Activated CD4-positive, alpha-beta T cell treated with anti-CD3 and anti-CD28 coated beads, Interleukin-2, amount 10 ng/mL, durations not matched to agents 24 days and 14 days (primary cell): ENCODE measurements around the gene HIC1. TPM values are rescaled to one million over a fixed set of nuclear protein-coding genes. Genes with fewer than 3 reads are reported as not detected.
"Not testable (repeated sequence)": the region's sequence is repeated elsewhere in the genome, so short reads cannot be mapped to it uniquely, and the experiment has no call there.

ENCODE experiments used
- DNase-seq: peaks from one replicate; pipeline ENCODE4 v3.0.0; 2022
- H3K27ac Mint-ChIP-seq: one replicate; pipeline ENCODE4 v1.8.0; 2022; ENCODE audit warnings: mild to moderate bottlenecking, mixed read lengths
- H3K27me3 Mint-ChIP-seq: one replicate; pipeline ENCODE4 v1.8.0; 2022; ENCODE audit warnings: mixed read lengths
- H3K36me3 Mint-ChIP-seq: one replicate; pipeline ENCODE4 v1.8.0; 2022; ENCODE audit warnings: low read depth, mild to moderate bottlenecking, mixed read lengths
- H3K4me1 Mint-ChIP-seq: one replicate; pipeline ENCODE4 v1.8.0; 2021; ENCODE audit warnings: mixed read lengths
- H3K4me3 Mint-ChIP-seq: one replicate; pipeline ENCODE4 v1.8.0; 2022; ENCODE audit warnings: mild to moderate bottlenecking, moderate library complexity, mixed read lengths
- H3K9me3 Mint-ChIP-seq: one replicate; pipeline ENCODE4 v1.8.0; 2021; ENCODE audit warnings: mixed read lengths
- intact Hi-C: fragments of 100-400 bp; cut with micrococcal nuclease; formaldehyde crosslinking; loops from one replicate; pipeline ENCODE4 v1.15.1; 2023
- total RNA-seq: library from RNA; stranded (reverse); gene quantifications from 2 replicates; pipeline ENCODE4 v1.2.3, GENCODE V29; 2022

Gene HIC1
- total RNA-seq: 49.4 and 51.6 TPM in 2 replicates

- peaks cover 10% of the 10 kb centered on the region for H3K36me3 Mint-ChIP-seq
- H3K4me3 Mint-ChIP-seq: peak within 1 kb of the TSS; percentile 86
- intact Hi-C loops: loop anchor here (1.0 to 2.0 kb wide), 8 partner anchors 16 to 346 kb away; partner anchors contain the start of genes MNT, SGSM2, SMG6 and SRR
- peaks cover 22% of the 10 kb centered on the region for H3K4me1 Mint-ChIP-seq
- H3K27me3 Mint-ChIP-seq: peaks cover 9% of the 10 kb centered on the region
- H3K27ac Mint-ChIP-seq: peak within 1 kb of the TSS; percentile 88
- H3K9me3 Mint-ChIP-seq: no peaks in the 10 kb centered on the region
- peak; percentile 96 for DNase-seq
These were observed at the start of gene HIC1 for GRCh38 chr17:2054512-2055291. Gene HIC1, plus strand, starts transcription at chr17:2055103. Its CDS starts 1,588 bp downstream, at chr17:2056691.

DNA sequence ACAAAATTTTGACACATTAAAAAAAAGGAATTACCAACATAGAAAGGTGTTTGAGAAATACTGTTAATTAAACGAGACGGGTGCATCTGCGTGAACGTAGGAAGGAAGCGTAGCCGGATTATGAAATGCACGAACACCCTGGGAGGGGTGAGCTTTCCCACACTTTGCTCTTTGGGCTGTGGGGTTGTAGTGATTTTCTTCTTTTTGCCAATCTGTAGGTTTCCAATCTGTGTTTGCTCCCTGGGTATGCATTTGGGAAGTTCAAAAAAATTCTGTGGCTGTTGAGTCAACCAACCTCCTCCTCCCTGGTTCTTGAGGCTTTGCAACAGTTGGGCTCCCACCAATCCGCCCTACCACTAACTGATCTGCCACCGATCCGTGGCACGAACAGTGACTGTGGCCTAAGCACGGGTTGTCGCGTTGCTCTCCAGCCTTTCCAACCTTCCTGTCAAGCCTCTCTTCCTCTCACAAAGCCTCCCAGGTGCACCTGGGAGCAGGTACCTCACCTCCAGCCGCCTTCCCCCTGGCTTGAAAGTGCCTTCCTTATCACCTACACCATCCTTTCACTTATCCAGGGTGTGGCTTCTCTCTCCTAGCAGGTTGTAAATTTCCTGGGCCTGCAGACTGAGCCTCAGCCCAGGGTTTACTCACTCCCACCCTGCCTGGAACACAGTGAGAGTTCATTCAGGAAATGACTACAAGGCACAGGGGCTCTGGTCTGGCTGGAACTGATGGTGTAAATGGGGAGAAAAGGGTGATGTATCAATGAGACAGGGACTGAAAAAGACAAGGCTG is 46.4 kb upstream of the HIC1 start:
- Mint-ChIP-seq H3K9me3 (no peaks in the 10 kb centered on the region), H3K27me3 (peaks cover 11% of the 10 kb centered on the region), H3K4me1 (no peaks in the 10 kb centered on the region), H3K36me3 (no peaks in the 10 kb centered on the region), H3K27ac (no peak overlapping the region), H3K4me3 (no peak overlapping the region)
- intact Hi-C loops: no loop called here
- DNase-seq: no peak

GRCh38 chr17:2009737-2010136 is 45.2 kb upstream of the HIC1 start:
- Mint-ChIP-seq H3K4me1 (no peaks in the 10 kb centered on the region), H3K4me3 (no peak overlapping the region), H3K9me3 (no peaks in the 10 kb centered on the region), H3K36me3 (no peaks in the 10 kb centered on the region), H3K27ac (no peak overlapping the region), H3K27me3 (peaks cover 11% of the 10 kb centered on the region)
- intact Hi-C loops: no loop called here
- DNase-seq: no peak

GRCh38 chr17:2011411-2012371 is 43.2 kb upstream of the HIC1 start:
- Mint-ChIP-seq H3K36me3 (no peaks in the 10 kb centered on the region), H3K4me3 (no peak overlapping the region), H3K27me3 (peaks cover 11% of the 10 kb centered on the region), H3K27ac (no peak overlapping the region), H3K9me3 (no peaks in the 10 kb centered on the region), H3K4me1 (no peaks in the 10 kb centered on the region)
- intact Hi-C loops: no loop called here
- DNase-seq: no peak

DNA sequence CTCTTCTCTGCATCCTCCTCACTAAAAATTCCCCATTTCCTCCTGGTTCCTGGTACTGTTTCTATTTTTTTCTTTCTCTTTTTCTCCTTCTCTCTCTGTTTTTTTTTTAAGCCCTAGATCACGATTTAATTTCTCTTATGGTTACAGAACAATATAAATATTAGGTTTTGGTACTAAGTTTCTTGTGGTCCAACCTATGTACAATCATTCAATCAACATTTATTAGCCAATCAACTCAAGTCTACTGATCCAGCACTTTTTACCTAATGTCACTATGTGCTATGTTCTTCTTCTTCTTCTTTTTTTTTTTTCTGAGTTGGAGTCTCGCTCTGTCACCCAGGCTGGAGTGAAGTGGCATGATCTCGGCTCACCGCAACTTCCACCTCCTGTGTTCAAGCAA is 42.4 kb upstream of the HIC1 start:
- Mint-ChIP-seq H3K27ac (no peak overlapping the region), H3K9me3 (no peaks in the 10 kb centered on the region), H3K27me3 (peaks cover 11% of the 10 kb centered on the region), H3K36me3 (no peaks in the 10 kb centered on the region), H3K4me1 (no peaks in the 10 kb centered on the region), H3K4me3 (no peak overlapping the region)
- intact Hi-C loops: no loop called here
- DNase-seq: no peak

- H3K4me3 Mint-ChIP-seq, H3K36me3 Mint-ChIP-seq, H3K9me3 Mint-ChIP-seq, H3K27ac Mint-ChIP-seq, H3K4me1 Mint-ChIP-seq, intact Hi-C loops, DNase-seq: not testable (repeated sequence)
- peaks cover 12% of the 10 kb centered on the region for H3K27me3 Mint-ChIP-seq
These were observed 41.5 kb upstream of the HIC1 start for GRCh38 chr17:2013220-2013993.

- H3K36me3 Mint-ChIP-seq: no peaks in the 10 kb centered on the region
- intact Hi-C loops: no loop called here
- no peak overlapping the region for H3K4me3 Mint-ChIP-seq
- DNase-seq: no peak
- no peak overlapping the region for H3K27ac Mint-ChIP-seq
- H3K9me3 Mint-ChIP-seq: no peaks in the 10 kb centered on the region
- peaks cover 12% of the 10 kb centered on the region for H3K27me3 Mint-ChIP-seq
- no peaks in the 10 kb centered on the region for H3K4me1 Mint-ChIP-seq
These were observed 40.9 kb upstream of the HIC1 start for GRCh38 chr17:2013994-2014317.

DNA sequence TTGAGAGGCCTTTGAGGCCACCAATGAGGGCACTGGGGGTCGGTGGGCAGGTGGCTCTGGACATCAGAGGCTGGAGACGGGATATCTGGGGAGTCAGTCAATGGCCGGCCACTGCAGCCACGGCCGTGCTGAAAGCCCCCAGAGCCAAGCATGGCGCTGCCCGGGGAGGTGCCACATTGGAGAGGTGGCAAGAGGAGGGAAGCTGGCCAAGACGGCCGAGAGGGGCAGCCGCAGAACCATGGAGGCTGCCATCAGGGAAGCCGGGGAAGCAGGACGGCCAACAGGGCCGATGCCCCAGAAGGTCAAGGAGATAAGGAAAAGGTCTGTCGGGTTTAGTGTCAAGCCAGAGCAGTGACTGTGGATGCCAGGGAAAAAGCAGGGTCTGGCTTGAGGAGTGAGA is 39.6 kb upstream of the HIC1 start:
- no peak for DNase-seq
- Mint-ChIP-seq H3K27me3 (peaks cover 24% of the 10 kb centered on the region), H3K9me3 (no peaks in the 10 kb centered on the region), H3K36me3 (no peaks in the 10 kb centered on the region), H3K27ac (no peak overlapping the region), H3K4me3 (no peak overlapping the region), H3K4me1 (no peaks in the 10 kb centered on the region)
- intact Hi-C loops: no loop called here

- peaks cover 32% of the 10 kb centered on the region for H3K27me3 Mint-ChIP-seq
- no peak overlapping the region for H3K4me3 Mint-ChIP-seq
- DNase-seq: no peak
- peaks cover 3% of the 10 kb centered on the region for H3K4me1 Mint-ChIP-seq
- H3K9me3 Mint-ChIP-seq: no peaks in the 10 kb centered on the region
- no peak overlapping the region for H3K27ac Mint-ChIP-seq
- intact Hi-C loops: no loop called here
- no peaks in the 10 kb centered on the region for H3K36me3 Mint-ChIP-seq
These were observed 38.4 kb upstream of the HIC1 start for GRCh38 chr17:2016494-2016893.

- Mint-ChIP-seq H3K27me3 (peaks cover 28% of the 10 kb centered on the region), H3K9me3 (no peaks in the 10 kb centered on the region), H3K36me3 (no peaks in the 10 kb centered on the region), H3K4me3 (no peak overlapping the region), H3K4me1 (peaks cover 3% of the 10 kb centered on the region), H3K27ac (no peak overlapping the region)
- intact Hi-C loops: no loop called here
- no peak for DNase-seq
These were observed 37.5 kb upstream of the HIC1 start for GRCh38 chr17:2017274-2017941.

- Mint-ChIP-seq H3K36me3 (no peaks in the 10 kb centered on the region), H3K27ac (no peak overlapping the region), H3K4me1 (peaks cover 5% of the 10 kb centered on the region), H3K9me3 (no peaks in the 10 kb centered on the region), H3K4me3 (no peak overlapping the region), H3K27me3 (peaks cover 38% of the 10 kb centered on the region)
- no peak for DNase-seq
- intact Hi-C loops: no loop called here
These were observed 36.0 kb upstream of the HIC1 start for GRCh38 chr17:2018716-2019510.

DNA sequence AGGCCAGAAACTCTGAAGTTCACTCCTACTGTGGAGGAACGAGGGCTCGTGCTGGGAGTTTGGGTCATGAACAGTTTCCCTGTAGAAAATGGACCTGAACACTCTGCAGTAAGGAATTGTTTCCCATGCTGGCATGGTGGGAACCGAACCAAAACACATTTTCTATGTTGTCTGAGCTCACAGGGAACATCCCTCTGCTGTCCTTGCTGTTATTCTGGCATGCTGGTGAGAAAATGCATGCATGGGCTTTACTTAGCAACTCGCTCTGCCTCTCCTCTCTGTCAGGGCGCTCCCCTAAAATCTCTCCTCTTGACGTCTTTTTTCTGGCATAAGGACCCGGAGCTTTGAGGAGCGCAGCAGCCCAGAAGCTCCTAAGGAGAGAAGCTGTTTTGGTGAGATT is 35.2 kb upstream of the HIC1 start:
- Mint-ChIP-seq H3K27ac (no peak overlapping the region), H3K9me3 (no peaks in the 10 kb centered on the region), H3K4me1 (peaks cover 7% of the 10 kb centered on the region), H3K27me3 (peaks cover 38% of the 10 kb centered on the region), H3K36me3 (no peaks in the 10 kb centered on the region), H3K4me3 (no peak overlapping the region)
- no peak for DNase-seq
- intact Hi-C loops: no loop called here
